NCI-H187 treated with DMSO at 0.1 percent for 48 hours (cell line): ENCODE results near the gene DSCAM.

Experiments
- DNase-seq: peaks from one replicate; lab custom pipeline; 2025; lab: John Stamatoyannopoulos, UW

DSCAM gene

GRCh38 chr21:40770435-40771055 lies 76.4 kb downstream of the DSCAM start:
- DNase-seq: no peak

GRCh38 chr21:40769231-40769630 lies 77.7 kb downstream of the DSCAM start:
- no peak for DNase-seq

DNA sequence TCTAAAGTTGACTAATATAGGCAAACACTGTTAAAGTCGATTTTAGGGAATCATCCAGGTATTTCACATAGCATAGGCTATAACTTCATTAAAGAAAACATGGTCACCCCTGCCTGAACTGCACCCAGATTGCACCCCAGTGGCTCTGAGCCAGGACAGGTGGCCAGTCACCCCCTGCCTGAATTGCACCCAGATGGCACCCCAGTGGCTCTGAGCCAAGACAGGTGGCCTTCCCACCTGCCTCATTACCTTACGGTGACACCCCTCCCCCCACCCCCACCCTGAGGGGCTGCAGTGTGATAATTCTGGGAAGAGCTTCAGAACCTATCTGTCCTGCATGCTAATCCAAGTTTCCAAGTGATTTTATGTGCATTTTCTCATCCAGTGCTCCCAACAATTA lies 78.9 kb downstream of the DSCAM start:
- no peak for DNase-seq

- no peak for DNase-seq
Measured at GRCh38 chr21:40766381-40766780, 80.6 kb downstream of the DSCAM start.

DNA sequence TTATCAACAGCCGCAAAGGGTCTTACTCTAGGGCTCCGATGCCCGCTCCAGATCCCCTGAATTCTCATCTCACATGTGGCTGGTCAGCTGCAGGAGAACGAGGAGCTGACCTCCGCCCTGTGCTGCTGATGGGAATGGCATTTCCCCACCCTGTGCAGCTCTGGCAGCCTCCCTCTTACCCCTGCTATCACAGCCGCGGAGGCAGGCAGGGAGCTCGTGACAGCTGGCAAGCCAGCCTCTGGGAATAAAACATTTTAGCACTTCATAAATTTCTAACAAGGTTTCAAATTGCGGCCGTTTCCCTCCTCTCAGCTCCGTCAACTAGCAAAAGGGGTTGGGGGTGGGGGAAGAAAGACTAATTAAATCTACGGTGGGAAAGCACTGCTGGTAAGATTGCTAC lies 81.1 kb downstream of the DSCAM start:
- DNase-seq: no peak

DNA sequence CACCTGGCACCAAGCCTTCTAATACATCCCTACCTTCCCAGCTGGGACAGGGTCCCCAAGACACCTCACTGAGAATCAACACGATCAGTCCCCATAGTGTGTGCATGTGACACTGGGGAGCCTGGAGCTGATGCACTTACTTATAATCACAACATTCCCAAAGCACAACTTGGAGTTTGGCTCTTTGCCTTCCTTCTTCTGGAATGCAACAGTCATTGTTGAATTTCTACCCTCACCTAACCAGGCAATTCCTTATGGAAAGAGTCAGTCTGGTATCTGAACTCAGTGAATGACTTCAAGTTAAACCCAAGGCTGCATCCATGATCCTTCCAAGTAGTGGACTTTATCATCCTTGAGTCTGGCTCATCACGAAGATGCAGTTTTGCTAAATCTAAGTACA lies 86.1 kb downstream of the DSCAM start:
- DNase-seq: no peak

DNA sequence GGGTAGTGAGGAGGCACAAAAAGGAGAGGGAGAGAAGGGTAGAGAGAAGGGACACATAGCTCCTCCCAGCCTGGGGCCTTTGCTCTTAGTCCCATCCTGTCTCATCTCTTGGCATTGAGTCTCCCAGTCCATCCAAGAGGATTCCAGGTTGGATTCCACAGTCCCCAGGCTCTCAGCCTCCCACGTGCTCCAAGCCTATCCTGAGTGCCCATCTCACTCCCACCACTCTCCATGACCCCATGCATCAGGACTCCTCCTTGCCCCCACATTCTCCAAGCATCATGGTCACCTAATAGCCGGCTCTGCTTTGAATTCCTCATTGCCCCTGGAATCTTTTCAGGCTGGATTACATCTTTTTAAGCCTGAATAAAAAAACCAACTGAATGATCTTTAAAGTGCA lies 87.9 kb downstream of the DSCAM start:
- DNase-seq: no peak

DNA sequence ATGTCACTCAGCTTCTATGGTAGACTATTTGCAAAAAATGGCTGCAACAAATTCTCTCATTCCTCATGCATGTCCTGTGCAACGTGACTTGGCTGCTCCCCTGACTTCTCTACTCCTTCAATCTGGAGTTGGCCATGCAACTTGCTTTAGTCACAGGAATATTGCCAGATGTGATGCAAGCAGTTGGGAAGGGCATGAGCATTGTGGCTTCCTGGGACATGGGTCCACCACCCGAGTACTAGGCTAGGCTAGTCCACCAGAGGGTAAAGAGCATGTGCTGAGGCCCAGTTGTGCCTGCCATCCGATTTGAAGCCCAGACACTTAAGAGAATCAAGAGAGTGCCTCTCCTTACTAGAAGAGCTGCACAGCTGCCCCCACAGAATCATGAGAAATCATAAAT lies 89.6 kb downstream of the DSCAM start:
- no peak for DNase-seq

GRCh38 chr21:40754466-40754865 lies 92.5 kb downstream of the DSCAM start:
- no peak for DNase-seq

GRCh38 chr21:40753756-40754155 lies 93.2 kb downstream of the DSCAM start:
- no peak for DNase-seq

DNA sequence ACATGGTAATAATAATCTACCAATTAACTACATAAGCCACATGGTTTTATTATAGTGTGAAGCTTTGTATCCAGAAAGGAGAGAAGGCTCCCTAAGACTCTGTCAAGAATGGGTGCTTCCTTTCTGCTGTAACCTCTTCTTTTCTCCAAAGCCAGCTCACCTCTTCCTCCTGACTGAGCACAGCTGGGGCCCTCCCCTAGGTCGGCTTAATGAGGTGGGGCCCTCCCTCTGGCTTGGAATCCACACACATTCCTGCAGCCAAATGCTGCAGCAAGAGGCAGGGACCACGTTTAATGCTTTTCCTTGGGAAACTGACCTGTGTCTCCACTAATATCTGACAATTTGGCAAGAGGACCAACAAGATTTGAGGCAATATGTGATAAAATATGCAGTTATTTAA lies 94.8 kb downstream of the DSCAM start:
- no peak for DNase-seq

- DNase-seq: no peak
Measured at GRCh38 chr21:40751221-40751620, 95.7 kb downstream of the DSCAM start.

- no peak for DNase-seq
Measured at GRCh38 chr21:40736145-40736544, 110.8 kb downstream of the DSCAM start.

GRCh38 chr21:40733024-40733397 lies 113.9 kb downstream of the DSCAM start:
- peak; percentile 57 for DNase-seq

- DNase-seq: no peak
Measured at GRCh38 chr21:40732253-40733023, 114.5 kb downstream of the DSCAM start.

DNA sequence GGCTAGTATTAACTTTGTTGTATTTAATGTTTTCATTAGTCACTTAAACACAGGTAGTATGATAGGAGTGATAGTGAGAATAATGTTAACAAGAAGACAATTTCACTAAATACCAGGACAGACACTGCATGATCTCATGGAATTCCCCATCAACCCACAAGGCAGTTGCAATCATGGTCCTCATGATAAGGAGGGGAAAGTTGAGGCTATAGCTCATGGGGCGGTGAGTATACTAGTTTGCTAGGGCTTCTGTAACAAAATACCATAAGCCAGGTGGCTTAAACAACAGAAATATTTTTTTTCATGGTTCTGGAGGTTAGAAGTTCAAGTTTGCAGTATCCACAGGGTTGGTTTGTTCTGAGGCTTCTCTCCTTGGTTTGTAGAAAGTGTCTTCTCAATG lies 115.8 kb downstream of the DSCAM start:
- DNase-seq: no peak

DNA sequence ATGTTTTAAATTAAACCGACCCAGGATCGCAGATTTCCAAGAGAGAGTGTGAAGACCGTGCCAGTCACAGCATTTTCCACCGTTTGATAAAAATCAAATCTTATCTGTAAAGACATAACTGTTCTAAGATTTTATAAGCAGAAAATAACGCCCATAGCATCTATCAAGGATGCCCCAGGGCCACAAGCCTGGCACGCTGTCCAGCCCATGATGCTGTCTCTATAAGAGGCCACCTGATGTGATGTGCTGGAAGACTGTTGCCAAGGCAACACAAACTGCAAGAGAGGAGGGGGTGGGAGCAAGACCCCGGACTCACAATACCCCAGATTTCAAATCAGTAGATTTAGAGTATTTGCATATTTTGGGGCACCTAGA lies 116.5 kb downstream of the DSCAM start:
- no peak for DNase-seq

- no peak for DNase-seq
Measured at GRCh38 chr21:40729761-40730425, 117.1 kb downstream of the DSCAM start.

- no peak for DNase-seq
Measured at GRCh38 chr21:40723966-40724365, 123.0 kb downstream of the DSCAM start.

DNA sequence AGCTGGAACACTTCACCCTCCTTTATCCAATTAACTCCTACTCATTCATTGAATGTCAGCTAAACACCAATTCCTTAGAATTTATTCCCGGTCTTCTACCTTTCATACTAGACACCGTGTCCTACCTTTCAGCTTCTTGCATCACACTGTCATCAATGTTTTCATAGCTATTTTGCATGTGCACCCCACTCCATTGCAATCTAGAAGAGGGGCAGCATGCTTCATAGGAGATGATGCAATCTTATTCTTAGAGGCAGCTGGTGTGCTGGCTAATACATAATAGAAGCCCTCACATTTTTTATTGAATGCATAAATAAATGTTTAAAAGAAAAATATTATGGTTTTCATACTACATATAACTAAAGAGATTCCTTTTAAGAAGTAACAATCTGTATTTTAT lies 123.6 kb downstream of the DSCAM start:
- no peak for DNase-seq

- no peak for DNase-seq
Measured at GRCh38 chr21:40719615-40720014, 127.3 kb downstream of the DSCAM start.

DNA sequence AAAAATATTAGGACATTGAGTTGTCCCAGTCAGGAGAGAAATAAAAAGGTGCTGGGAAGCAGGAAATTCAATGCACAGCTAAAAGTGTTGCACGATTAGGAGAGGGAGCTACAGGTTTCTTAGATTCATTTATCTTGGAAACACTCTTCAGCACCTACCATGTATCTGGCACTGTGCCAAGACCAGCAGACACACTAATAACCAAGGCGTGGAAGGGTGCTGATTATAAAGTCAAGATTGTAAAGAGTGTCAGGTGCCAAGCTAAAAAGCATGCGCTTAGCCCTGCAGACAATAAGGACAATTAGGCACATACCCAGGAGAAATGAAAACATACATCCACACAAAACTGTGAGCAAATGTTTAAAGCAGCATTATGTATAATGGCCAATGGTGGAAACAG lies 129.9 kb downstream of the DSCAM start:
- no peak for DNase-seq

DNA sequence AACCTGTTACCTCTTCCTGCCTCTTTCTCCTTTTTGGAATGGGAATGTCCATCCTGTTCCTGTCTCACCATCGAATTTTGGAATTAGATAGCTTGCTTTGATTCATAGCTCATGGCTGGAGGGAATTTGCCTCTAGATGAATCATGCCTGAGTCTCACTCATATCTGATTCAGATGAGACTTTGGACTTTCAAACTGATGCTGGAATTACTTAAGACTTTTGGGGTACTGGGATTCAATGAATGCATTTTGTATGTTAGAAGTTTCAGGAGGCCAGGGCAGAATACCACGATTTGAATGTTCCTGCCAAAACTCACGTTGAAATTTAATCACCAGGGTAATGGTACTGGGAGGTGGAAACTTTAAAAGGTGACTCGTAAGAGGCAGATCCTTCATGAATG lies 132.4 kb downstream of the DSCAM start:
- no peak for DNase-seq
